Measurements from ENCODE around the gene EYS. TPM values are rescaled to one million over a fixed set of nuclear protein-coding genes. Genes with fewer than 3 reads are reported as not detected.

EYS gene
- total and polyA plus RNA-seq, 2 of the 8 experiments (the other 6 are each of a cell fraction or from before 2014, with no cell fraction given) = 0.05 to 0.13 TPM

- Histone ChIP-seq H2BK20ac (ENCODE audit: low read length) (no peak overlapping the region), H3K14ac (ENCODE audit: insufficient read length) (no peak overlapping the region), H3K27ac (ENCODE audit: low read depth, low read length) (no peak overlapping the region), H3K4me3 (ENCODE audit: extremely low read depth in 1 of 4, insufficient read depth in 2 of 4, low read depth in 3 of 4, low read length in 4 of 4) (no peak overlapping the region), H2AK5ac (ENCODE audit: low read depth, low read length) (no peak overlapping the region), H4K91ac (replicated peaks; ENCODE audit: insufficient read length, low read length) (no peak overlapping the region), H3K9me3 (ENCODE audit: insufficient read depth in 2 of 2, low read depth in 1 of 2, low read length in 1 of 2) (no peaks in the 10 kb centered on the region), H3K23me2 (ENCODE audit: low read depth, low read length) (no peaks in the 10 kb centered on the region), H3K23ac (ENCODE audit: insufficient read length) (no peak overlapping the region), H4K5ac (ENCODE audit: insufficient read length, low read depth, low read length) (no peak overlapping the region), H3K56ac (replicated peaks; ENCODE audit: insufficient read length, low read depth, low read length) (no peak overlapping the region), H3K4ac (replicated peaks; ENCODE audit: insufficient read length, low read depth, low read length) (no peak overlapping the region), H2BK120ac (replicated peaks; ENCODE audit: low read depth, low read length) (no peak overlapping the region), H3K4me2 (ENCODE audit: insufficient read depth in 1 of 2, low read depth in 2 of 2, low read length in 2 of 2) (no peak overlapping the region), H3K79me2 (ENCODE audit: control insufficient read depth in 1 of 2, insufficient read depth in 2 of 2, low read length in 2 of 2) (no peaks in the 10 kb centered on the region), H3K4me1 (replicated peaks in 1 of 4; ENCODE audit: control insufficient read depth in 3 of 4, insufficient read depth in 4 of 4, low read length in 3 of 4) (peaks cover 0 to 4% (median 0%) of the 10 kb centered on the region in 4 experiments; a peak in 1 of 7 replicates), H2AFZ (ENCODE audit: low read length) (no peak overlapping the region), H3K18ac (ENCODE audit: extremely low read depth, low read length) (no peak overlapping the region), H3K27me3 (replicated peaks in 1 of 4; ENCODE audit: control insufficient read depth in 3 of 4, extremely low read depth in 1 of 4, insufficient read depth in 3 of 4, low read length in 3 of 4) (no peaks in the 10 kb centered on the region), H4K20me1 (replicated peaks in 1 of 2; ENCODE audit: control insufficient read depth in 1 of 2, insufficient read depth in 2 of 2, low read length in 2 of 2) (no peaks in the 10 kb centered on the region), H4K8ac (ENCODE audit: extremely low read depth, insufficient read depth, low read length) (no peak overlapping the region), H3K79me1 (ENCODE audit: low read depth, low read length) (no peaks in the 10 kb centered on the region), H2BK5ac (ENCODE audit: low read depth, low read length) (no peak overlapping the region), H2BK12ac (ENCODE audit: low read depth, low read length) (no peak overlapping the region), H3K9ac (replicated peaks in 1 of 4; ENCODE audit: extremely low read depth in 1 of 4, low read depth in 3 of 4, low read length in 3 of 4) (no peak overlapping the region), H3K36me3 (ENCODE audit: control insufficient read depth in 2 of 4, insufficient read depth in 4 of 4, low read length in 3 of 4) (no peaks in the 10 kb centered on the region), H2BK15ac (ENCODE audit: low read length) (no peak overlapping the region)
- 87% methylated on average over 5 of the region's 5 CpGs; no CpG with 5 or more reads in 1 of the 2 experiments for WGBS, 2 experiments (ENCODE audit: extremely low coverage in 1 of 2, insufficient coverage in 1 of 2, insufficient read length in 1 of 2, insufficient replicate concordance in 2 of 2, low coverage in 1 of 2, low lambda C conversion rate in 2 of 2, missing lambda C conversion rate in 1 of 2)
- TF ChIP-seq YY1 (IDR thresholded peaks at IDR 0.05; ENCODE audit: low read depth, low read length) = no peak
- no peak for TF ChIP-seq GABPA (IDR thresholded peaks at IDR 0.05; ENCODE audit: borderline replicate concordance, insufficient read depth, low read length)
- TF ChIP-seq CHD2 (IDR thresholded peaks at IDR 0.05; ENCODE audit: low read length) = no peak
- TF ChIP-seq SUZ12 (IDR thresholded peaks at IDR 0.05; ENCODE audit: low read length) = no peak
- DNase-seq (ENCODE audit: low read depth in 1 of 2, low spot score in 2 of 2) = no peak
- CTCF ChIA-PET (ENCODE audit: partially characterized antibody) = no interaction called here
- POLR2A ChIA-PET (ENCODE audit: partially characterized antibody) = no interaction called here
- no peak for FAIRE-seq
These were observed 1026.6 kb downstream of the EYS start for GRCh38 chr6:64680446-64680845.

All from H1 (cell line).